Measurements from ENCODE around the gene ADD1.

ADD1 gene

GRCh38 chr4:2924765-2925301, 81.2 kb downstream of the ADD1 start:
- DNase-seq = peak; percentile 43

GRCh38 chr4:2925496-2925895, 81.9 kb downstream of the ADD1 start:
- DNase-seq = no peak

- no peak for DNase-seq
Observed at GRCh38 chr4:2925931-2926860, 82.6 kb downstream of the ADD1 start.

GRCh38 chr4:2927016-2927695, 83.5 kb downstream of the ADD1 start:
- DNase-seq = no peak

GRCh38 chr4:2927696-2928075, 84.0 kb downstream of the ADD1 start:
- no peak for DNase-seq

GRCh38 chr4:2928242-2929176, 84.9 kb downstream of the ADD1 start:
- no peak for DNase-seq

- no peak for DNase-seq
Observed at GRCh38 chr4:2929469-2929868, 85.8 kb downstream of the ADD1 start.

- no peak for DNase-seq
Observed at GRCh38 chr4:2930135-2930757, 86.6 kb downstream of the ADD1 start.

- no peak for DNase-seq
Observed at GRCh38 chr4:2930758-2931511, 87.3 kb downstream of the ADD1 start.

- no peak for DNase-seq
Observed at GRCh38 chr4:2931512-2932301, 88.1 kb downstream of the ADD1 start.

GRCh38 chr4:2932321-2932950, 88.8 kb downstream of the ADD1 start:
- DNase-seq = no peak

GRCh38 chr4:2932951-2933565, 89.4 kb downstream of the ADD1 start:
- DNase-seq = no peak

- DNase-seq = no peak
Observed at GRCh38 chr4:2933566-2934076, 90.0 kb downstream of the ADD1 start.

GRCh38 chr4:2934077-2934812, 90.6 kb downstream of the ADD1 start:
- no peak for DNase-seq

- DNase-seq = peak; percentile 80
Observed at GRCh38 chr4:2934813-2935761, 91.4 kb downstream of the ADD1 start.

- DNase-seq = no peak
Observed at GRCh38 chr4:2935762-2936743, 92.4 kb downstream of the ADD1 start.
